NCI-H2029 (cell line): Measurements from ENCODE around the gene CDKN3.
"Not testable (repeated sequence)": the region's sequence is repeated elsewhere in the genome, so short reads cannot be mapped to it uniquely, and the experiment has no call there.

Experiments
- DNase-seq: peaks from one replicate; lab custom pipeline; 2025; lab: John Stamatoyannopoulos, UW

Gene CDKN3

DNA sequence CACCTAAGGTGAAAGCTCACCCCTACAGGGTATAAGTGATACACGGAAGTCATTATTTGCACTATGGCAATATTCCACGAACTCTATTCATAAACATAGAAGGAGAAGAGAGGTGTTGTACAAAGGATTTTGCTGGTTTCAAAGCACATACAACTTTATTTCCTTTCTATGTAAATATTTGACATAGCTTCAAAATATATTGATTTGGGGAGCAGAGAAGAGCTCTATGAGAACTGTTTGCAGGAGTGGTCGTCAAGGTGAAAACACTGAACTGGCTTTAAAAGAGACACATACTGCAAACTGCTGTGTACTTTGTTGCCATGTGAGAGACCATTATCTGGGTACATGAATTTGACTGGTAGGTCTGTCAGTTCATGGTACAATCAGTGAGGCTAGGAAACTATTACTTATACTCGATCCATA lies 27.7 kb downstream of the CDKN3 start:
- DNase-seq: peak; percentile 73

DNA sequence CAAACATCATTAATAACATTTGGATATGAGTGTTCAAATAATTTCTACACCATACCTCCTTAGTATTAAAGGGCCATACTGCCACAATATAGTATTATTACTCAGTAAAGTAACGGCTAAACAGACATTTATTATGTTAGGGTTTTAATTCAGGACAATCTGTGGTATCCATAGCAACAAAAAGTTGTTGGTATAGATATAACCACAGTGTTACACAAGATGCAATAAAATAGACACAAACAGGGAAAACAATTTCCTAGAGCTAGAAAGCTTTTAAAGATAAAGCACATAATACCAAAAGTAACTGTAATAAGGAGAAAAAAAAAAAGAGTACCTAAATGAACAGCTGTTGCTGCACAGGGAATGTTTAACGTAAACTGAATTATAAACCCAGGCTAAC lies 28.3 kb downstream of the CDKN3 start:
- no peak for DNase-seq

GRCh38 chr14:54425537-54426274 lies 28.9 kb downstream of the CDKN3 start:
- no peak for DNase-seq

DNA sequence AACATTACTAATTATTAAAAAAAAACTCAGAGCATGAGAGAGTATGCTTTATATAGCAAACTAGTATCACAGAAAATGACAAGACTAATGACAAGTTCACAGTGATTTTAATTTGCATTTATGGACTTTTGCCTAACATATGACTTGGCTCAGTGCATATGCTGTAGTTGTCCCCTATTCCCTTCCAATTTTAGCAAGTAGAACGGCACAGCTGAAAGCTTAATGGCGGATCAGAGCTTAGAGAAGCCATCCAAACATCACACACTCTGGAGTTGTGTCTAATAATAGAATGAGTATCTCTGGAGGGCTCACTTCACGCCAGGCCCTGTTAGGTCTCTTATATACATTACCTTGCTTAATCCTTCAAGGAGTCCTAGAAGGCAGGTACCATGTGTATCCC lies 31.1 kb downstream of the CDKN3 start:
- no peak for DNase-seq

- no peak for DNase-seq
These were observed 31.7 kb downstream of the CDKN3 start for GRCh38 chr14:54428527-54428926.

- DNase-seq: no peak
These were observed 38.7 kb downstream of the CDKN3 start for GRCh38 chr14:54435500-54435981.

GRCh38 chr14:54437954-54438353 lies 41.1 kb downstream of the CDKN3 start:
- not testable (repeated sequence) for DNase-seq

GRCh38 chr14:54438703-54439102 lies 41.9 kb downstream of the CDKN3 start:
- DNase-seq: no peak

DNA sequence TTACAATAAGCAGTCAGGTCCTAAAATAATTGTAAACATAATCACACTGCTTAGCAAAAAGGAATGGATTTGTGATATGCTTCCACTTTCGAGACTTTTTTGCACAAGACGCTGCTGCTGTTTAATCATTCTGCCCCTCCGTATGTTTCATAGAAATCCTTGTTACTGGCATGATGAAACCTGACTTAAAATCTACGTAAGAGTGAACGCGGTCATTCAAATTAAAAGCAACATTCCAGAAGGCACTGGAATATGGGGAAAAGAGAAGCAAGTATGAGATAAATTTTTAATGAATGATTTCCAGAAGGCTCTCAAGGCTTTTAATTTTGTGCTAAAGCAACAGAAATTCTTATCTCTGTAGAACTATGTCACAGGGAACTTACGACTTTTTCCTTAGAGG lies 43.2 kb downstream of the CDKN3 start:
- no peak for DNase-seq

DNA sequence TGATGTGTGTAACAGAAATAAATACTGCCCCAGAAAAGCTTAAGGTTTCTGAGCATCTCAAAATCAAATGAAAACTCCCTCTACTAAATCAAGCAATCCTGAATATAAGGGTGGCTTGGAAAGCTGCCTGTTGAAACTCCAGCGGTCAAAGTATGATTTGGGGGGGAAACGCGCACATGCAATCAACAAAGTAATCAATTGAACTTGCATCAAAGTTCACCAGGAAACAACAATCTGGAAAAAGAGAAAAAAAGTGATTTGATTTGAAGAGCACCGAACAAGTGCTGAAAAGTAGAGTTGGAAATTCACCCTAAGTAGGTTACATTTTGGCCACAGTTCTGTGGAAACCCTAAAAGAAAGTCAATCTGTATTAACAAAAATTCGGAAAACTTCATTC lies 43.7 kb downstream of the CDKN3 start:
- no peak for DNase-seq

DNA sequence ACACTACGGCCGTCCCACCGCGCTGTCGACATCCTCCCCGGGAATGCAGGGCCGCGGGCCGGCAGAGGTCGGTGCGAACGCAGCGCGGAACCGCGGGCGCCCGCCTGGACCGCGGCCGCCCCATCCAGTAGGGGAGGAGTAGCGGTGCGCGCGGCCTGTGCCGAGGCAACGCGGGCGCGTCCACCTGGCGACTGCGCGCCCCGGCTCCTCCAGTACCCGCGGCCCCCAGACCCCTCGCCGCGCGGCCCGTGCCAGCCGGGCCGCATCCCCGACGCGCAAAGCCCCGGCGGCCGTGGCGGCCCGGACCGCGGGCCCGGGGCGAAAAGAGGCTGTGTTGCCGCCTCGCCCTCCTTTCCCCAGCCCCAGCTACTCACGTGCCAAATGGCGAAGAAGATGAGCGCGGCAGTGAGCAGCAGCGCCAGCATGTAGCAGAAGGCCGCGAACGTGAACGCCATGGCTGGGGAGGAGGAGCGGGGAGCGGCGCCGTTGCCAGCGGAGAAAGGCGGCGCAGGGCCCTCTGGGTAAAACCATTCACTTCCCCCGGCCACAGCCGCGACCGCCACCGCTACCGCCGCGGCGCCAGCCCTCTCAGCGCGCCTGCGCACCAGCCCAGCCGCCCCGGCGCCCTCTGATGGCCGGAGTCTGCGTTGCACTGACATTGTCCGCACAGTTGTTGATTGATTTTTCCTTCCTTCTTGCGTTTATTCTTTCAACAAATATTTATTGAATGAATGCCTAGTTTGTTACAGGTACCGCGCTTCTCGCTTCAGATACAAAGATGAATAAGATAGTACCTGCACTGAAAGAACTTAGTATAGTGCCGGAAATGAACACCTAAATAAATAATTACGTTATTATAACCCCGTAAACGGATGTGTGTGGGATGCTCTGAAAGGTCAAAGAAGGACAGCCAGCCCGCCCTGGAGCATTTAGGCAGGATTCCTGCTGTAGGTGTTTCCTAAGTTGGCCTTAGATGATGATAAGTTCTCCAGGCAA lies 44.4 kb downstream of the CDKN3 start, which contains the start of gene CNIH1:
Gene CNIH1, minus strand, starts transcription at position 502 of the 996 bp plus-strand sequence. Its CDS starts 47 bp downstream, at position 455.
- peak; percentile 94 for DNase-seq

GRCh38 chr14:54442961-54443360 lies 46.2 kb downstream of the CDKN3 start:
- DNase-seq: not testable (repeated sequence)

DNA sequence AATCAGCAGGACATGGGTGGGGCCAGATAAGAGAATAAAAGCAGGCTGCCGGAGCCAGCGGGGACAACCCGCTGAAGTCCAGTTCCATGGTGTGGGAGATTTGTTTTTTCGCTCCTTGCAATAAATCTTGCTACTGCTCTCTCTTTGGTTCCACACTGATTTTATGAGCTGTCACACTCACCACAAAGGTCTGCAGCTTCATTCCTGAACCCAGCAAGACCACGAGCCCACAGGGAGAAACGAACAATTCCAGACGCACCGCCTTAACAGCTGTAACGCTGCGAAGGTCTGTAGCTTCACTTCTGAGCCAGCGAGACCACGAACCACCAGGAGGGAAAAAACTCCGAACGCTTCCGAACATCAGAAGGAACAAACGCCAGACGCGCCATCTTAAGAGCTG lies 47.2 kb downstream of the CDKN3 start:
- DNase-seq: no peak

- no peak for DNase-seq
These were observed 47.9 kb downstream of the CDKN3 start for GRCh38 chr14:54444681-54445080.

DNA sequence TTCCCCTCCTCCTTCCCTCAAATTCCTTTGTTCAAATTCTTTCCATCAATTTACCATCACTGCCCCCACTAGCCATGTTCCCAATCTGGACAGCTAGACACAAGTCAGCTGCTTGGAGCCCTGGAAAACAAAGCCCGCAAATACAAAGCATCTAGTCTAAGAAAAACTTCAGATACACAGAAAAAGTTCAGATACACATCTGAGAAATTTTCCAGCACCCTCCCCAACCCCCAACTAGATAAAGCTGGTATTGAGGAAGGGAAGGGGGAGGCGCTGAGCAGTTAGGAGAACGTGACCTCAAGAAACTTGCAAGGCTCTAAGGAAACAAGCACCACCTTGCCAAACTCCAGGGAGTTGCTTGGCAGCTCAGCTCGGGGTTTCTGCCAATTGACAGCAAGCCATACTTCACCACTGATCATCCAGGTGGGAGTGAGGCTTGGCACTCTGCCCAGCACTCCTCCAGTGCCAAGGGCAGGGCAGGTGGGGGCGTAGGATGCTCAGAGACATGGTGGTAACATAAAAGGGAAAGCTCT lies 49.4 kb downstream of the CDKN3 start:
- DNase-seq: peak; percentile 83

DNA sequence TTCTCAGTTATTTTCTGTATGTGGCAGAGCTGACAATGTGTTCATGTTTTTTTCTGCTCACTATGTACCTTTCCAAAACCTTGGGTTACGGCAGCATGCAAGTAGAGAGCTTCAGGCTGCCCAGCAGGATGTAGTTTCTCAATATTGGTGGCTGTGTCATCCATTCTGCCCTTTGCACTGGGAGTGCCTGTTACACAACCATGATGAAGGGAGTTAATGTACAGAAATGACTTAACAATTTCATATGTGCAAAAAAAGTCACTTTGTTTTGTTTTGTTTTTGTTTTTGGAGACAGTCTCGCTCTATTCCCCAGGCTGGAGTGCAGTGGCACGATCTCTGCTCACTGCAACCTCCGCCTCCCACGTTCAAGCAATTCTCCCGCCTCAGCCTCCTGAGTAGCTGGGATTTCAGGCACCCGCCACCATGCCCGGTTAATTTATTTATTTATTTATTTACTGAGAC lies 50.5 kb downstream of the CDKN3 start:
- no peak for DNase-seq

- no peak for DNase-seq
These were observed 53.7 kb downstream of the CDKN3 start for GRCh38 chr14:54450535-54450934.

- DNase-seq: no peak
These were observed 54.4 kb downstream of the CDKN3 start for GRCh38 chr14:54451121-54451601.

- DNase-seq: no peak
These were observed 55.2 kb downstream of the CDKN3 start for GRCh38 chr14:54451961-54452360.

DNA sequence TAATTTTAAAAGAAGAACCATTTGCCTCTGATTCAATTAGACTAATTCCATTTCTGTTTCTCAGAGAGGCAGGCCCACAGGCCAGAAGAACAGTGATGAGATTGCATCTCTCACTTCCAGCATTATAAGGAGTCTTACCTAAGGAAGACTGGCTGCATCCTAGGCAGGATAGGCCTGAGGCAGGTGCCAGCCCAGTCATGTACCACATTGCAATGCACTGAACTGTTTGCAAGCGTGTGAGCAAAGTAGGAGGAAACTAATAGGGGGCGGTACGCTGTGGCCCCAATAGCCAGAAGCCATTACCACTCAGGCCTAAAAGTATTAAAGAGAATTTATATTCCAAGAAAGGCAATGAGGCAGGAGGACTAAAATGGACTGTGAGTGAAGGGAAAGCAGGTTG lies 56.4 kb downstream of the CDKN3 start:
- DNase-seq: no peak

- DNase-seq: not testable (repeated sequence)
These were observed 57.2 kb downstream of the CDKN3 start for GRCh38 chr14:54453990-54454389.

- DNase-seq: no peak
These were observed 58.6 kb downstream of the CDKN3 start for GRCh38 chr14:54455363-54455762.
